HepG2 (cell line): ENCODE data around the gene EGFL8. TPM values are rescaled to one million over a fixed set of nuclear protein-coding genes. Genes with fewer than 3 reads are reported as not detected.

Experiments used
- ATAC-seq: fragments of 200-7000 bp; cut with Tn5 transposase; 3 replicates; pipeline ENCODE4 v1.9.1; 2020; ENCODE audit warnings: mild to moderate bottlenecking, moderate library complexity
- BruUV-seq: library from RNA; stranded (reverse); fragments of 400-500 nt; replicated peaks from 2 replicates; lab custom pipeline; 2021; lab: Mats Ljungman, UMichigan
- CTCF ChIA-PET: fragments of 300-600 bp; formaldehyde crosslinking; extraction: SDS; loops from one replicate; lab custom pipeline; 2021; ENCODE audit warnings: low total read pairs, inconsistent platforms, low intra/inter-chr PET ratio; lab: Yijun Ruan, JAX
- POLR2A ChIA-PET: fragments of 350-600 bp; sonication (Branson Sonifier 250); formaldehyde crosslinking; loops from one replicate; lab custom pipeline; 2020; ENCODE audit warnings: antibody characterized with exemption, inconsistent platforms; lab: Yijun Ruan, JAX
- DNase-seq: peaks from one replicate; pipeline ENCODE4 v3.0.0-alpha.2; 2015; ENCODE audit warnings: low spot score
- FAIRE-seq: peaks from 3 replicates; lab custom pipeline; 2011; peaks lifted over from hg19 to GRCh38; lab: Jason Lieb, UNC
- H2AFZ ChIP-seq: one replicate; pipeline ENCODE4 v1.6.1; 2011; ENCODE audit warnings: low read length, inconsistent platforms
- H3K27ac ChIP-seq: fragments of 300-600 bp; 3 replicates; pipeline ENCODE4 v1.8.0; 2011; ENCODE audit warnings: mixed run types, mild to moderate bottlenecking, mixed read lengths, low read length, inconsistent platforms; ENCODE audit not compliant: insufficient read depth; ENCODE audit errors: extremely low read length
- H3K27me3 ChIP-seq, 2 experiments: fragments of 200-600 bp in 1 of 2; 2 replicates in 1 of 2; 3 replicates in 1 of 2; pipeline versions ENCODE4 v1.6.0 to v1.8.0; 2011; ENCODE audit warnings: low read length in 2 of 2, mild to moderate bottlenecking in 2 of 2, moderate library complexity in 2 of 2, inconsistent platforms in 1 of 2; ENCODE audit not compliant: insufficient read depth in 2 of 2, control insufficient read depth in 1 of 2
- H3K36me3 ChIP-seq, 2 experiments: fragments of 200-600 bp in 1 of 2; replicated peaks in 1 of 2; 2 replicates in 1 of 2; 3 replicates in 1 of 2; pipeline versions ENCODE4 v1.5.1 to v1.8.0; 2011; ENCODE audit warnings: low read length in 2 of 2, inconsistent platforms in 1 of 2; ENCODE audit not compliant: insufficient read depth in 2 of 2, control insufficient read depth in 1 of 2
- H3K4me1 ChIP-seq: 2 replicates; pipeline ENCODE4 v1.5.1; 2012; ENCODE audit warnings: low read length, inconsistent platforms; ENCODE audit not compliant: insufficient read depth
- H3K4me2 ChIP-seq: 2 replicates; pipeline ENCODE4 v1.6.0; 2011; ENCODE audit warnings: low read depth, low read length, inconsistent platforms
- H3K4me3 ChIP-seq, 3 experiments: fragments of 200-600 bp in 1 of 3; sonication (generic), shearing (Covaris generic) in 1 of 3; replicated peaks in 1 of 3; 2 replicates each; pipeline ENCODE4 v1.5.1; 2011 to 2016; ENCODE audit warnings: low read length in 3 of 3, inconsistent platforms in 2 of 3, low read depth in 2 of 3, mild to moderate bottlenecking in 2 of 3, control low read depth in 1 of 3, mixed read lengths in 1 of 3; ENCODE audit not compliant: insufficient read depth in 1 of 3
- H3K79me2 ChIP-seq: one replicate; pipeline ENCODE4 v1.6.1; 2011; ENCODE audit warnings: low read length, inconsistent platforms; ENCODE audit not compliant: insufficient read depth
- H3K9ac ChIP-seq: 2 replicates; pipeline ENCODE4 v1.6.0; 2011; ENCODE audit warnings: mild to moderate bottlenecking, low read depth, low read length, inconsistent platforms; ENCODE audit not compliant: insufficient read depth
- H3K9me3 ChIP-seq: 2 replicates; pipeline ENCODE4 v1.5.1; 2012; ENCODE audit warnings: mild to moderate bottlenecking, low read length
- H4K20me1 ChIP-seq: 2 replicates; pipeline ENCODE4 v1.6.0; 2011; ENCODE audit warnings: inconsistent platforms, mild to moderate bottlenecking, low read length, moderate library complexity; ENCODE audit not compliant: insufficient read depth
- MED13 ChIP-seq: sonication (generic); formaldehyde crosslinking; IDR thresholded peaks from 2 replicates; pipeline ENCODE4 v1.5.0; 2020; ENCODE audit warnings: missing genetic modification reagents
- NFYC ChIP-seq: IDR thresholded peaks from 2 replicates; pipeline ENCODE4 v1.6.1; 2016; ENCODE audit warnings: missing genetic modification reagents, missing compliant biosample characterization
- NR2F1 ChIP-seq, 2 experiments: fragments of 450-650 bp in 1 of 2; formaldehyde crosslinking in 1 of 2; IDR thresholded peaks; 2 replicates each; pipeline versions ENCODE4 v1.5.0 to v1.6.1; 2016 to 2020; ENCODE audit warnings: mild to moderate bottlenecking in 1 of 2, missing compliant biosample characterization in 1 of 2, missing genetic modification reagents in 1 of 2, moderate library complexity in 1 of 2
- PCBP2 ChIP-seq: fragments of 200-400 bp; formaldehyde crosslinking; optimal IDR thresholded peaks from 2 replicates; pipeline ENCODE3; 2018; ENCODE audit warnings: low read length, low read depth; ENCODE audit not compliant: poor library complexity, severe bottlenecking
- RFX3 ChIP-seq: IDR thresholded peaks from 2 replicates; pipeline ENCODE4 v1.6.1; 2016; ENCODE audit warnings: missing biosample characterization, missing genetic modification reagents
- SP5 ChIP-seq: IDR thresholded peaks from 2 replicates; pipeline ENCODE4 v1.6.1; 2016; ENCODE audit warnings: low read depth, borderline replicate concordance
- ZFY ChIP-seq: sonication (generic); formaldehyde crosslinking; IDR thresholded peaks from 2 replicates; pipeline ENCODE4 v1.4.0; 2020; ENCODE audit warnings: missing genetic modification reagents
- ZNF446 ChIP-seq: sonication (generic); formaldehyde crosslinking; IDR thresholded peaks from 2 replicates; pipeline ENCODE4 v1.5.0; 2020; ENCODE audit warnings: mild to moderate bottlenecking, missing genetic modification reagents
- ZNF768 ChIP-seq: sonication (generic); formaldehyde crosslinking; IDR thresholded peaks from 2 replicates; pipeline ENCODE4 v1.4.0; 2020; ENCODE audit warnings: missing genetic modification reagents
- WGBS: methylation state at CpG from one replicate; pipeline ENCODE4 v1.1.6; 2017; ENCODE audit warnings: low lambda C conversion rate; 5-methylcytosine and 5-hydroxymethylcytosine counted together
- in situ Hi-C: cut with HindIII; loops from 2 replicates; pipeline ENCODE4 v1.10.0; 2017; ENCODE audit warnings: low pct_unique_long_range_greater_than_20kb; ENCODE audit not compliant: extremely low pct_ligation_motif_present
- intact Hi-C: fragments of 100-400 bp; cut with micrococcal nuclease; formaldehyde crosslinking; loops from one replicate; pipeline ENCODE4 v1.10.0; 2022; ENCODE audit not compliant: unreplicated experiment
- polyA plus RNA-seq, 8 experiments: library from polyadenylated mRNA; depleted of rRNA in 3 of 8; stranded (reverse) in 7 of 8; unstranded in 1 of 8; fragments of >200 nt; fragmentation: Illumina TruSeq in 4 of 8; extraction: Trizol in 4 of 8; gene quantifications; 2 replicates each; pipeline versions ENCODE4 v1.2.1 to v1.2.3, GENCODE V29; 2011 to 2016; ENCODE audit warnings: low read depth in 4 of 8, missing spikeins in 1 of 8, mixed read lengths in 1 of 8; ENCODE audit not compliant: insufficient read depth in 1 of 8
- total RNA-seq, 5 experiments: library from RNA; depleted of rRNA; stranded (reverse); fragments of >200 nt; fragmentation: Illumina TruSeq; extraction: Trizol; gene quantifications; 2 replicates each; pipeline ENCODE4 v1.2.3, GENCODE V29; 2016; ENCODE audit warnings: low read depth in 1 of 5
- TF ChIP-seq, protein P1 (sequence below): sonication (generic); formaldehyde crosslinking; IDR thresholded peaks from 2 replicates; pipeline ENCODE4 v1.5.1; 2020; ENCODE audit warnings: mild to moderate bottlenecking, missing genetic modification reagents, moderate library complexity

The EGFL8 gene
- total and polyA plus RNA-seq, 2 of the 13 experiments (the other 11 are each of a cell fraction or from before 2014, with no cell fraction given) = 10.0 to 11.5 TPM

DNA sequence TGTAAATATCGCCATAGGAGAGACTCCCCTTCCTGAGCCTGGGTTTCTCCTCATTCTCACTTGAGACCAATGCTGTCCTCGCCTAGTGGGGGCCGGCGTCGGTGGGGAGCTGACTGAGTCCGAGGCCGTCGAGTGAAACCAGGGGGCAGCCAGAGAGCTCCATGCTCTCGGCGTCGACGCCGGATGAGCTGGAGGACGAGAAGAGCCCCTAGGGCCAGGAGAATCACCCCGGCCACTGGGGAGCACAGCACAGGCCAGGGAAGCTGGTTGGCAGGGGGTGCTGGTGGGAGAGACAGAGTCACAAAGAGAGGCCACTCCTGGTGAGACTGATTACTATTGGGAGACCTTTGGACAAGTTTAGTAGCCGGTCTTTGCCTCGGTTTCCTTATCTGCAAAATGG lies 34.5 kb downstream of the EGFL8 start:
- H3K4me3 ChIP-seq = no peak overlapping the region
- H3K9me3 ChIP-seq = no peaks in the 10 kb centered on the region
- intact Hi-C loops (loop anchor here (5.0 kb wide), 2 partner anchors 33 to 82 kb away; no protein-coding TSS in a partner anchor), in situ Hi-C loops (no loop called here)
- H3K27me3 ChIP-seq = peaks cover 4 to 29% of the 10 kb centered on the region in 2 experiments; a peak in 4 of 5 replicates
- ChIA-PET CTCF (no interaction called here), POLR2A (no interaction called here)
- TF ChIP-seq ZNF768 (CRISPR knock-in tag) (0 out of 2 replicates have a peak, but pooled peaks have one; percentile 11), MED13 (no peak), NR2F1 (CRISPR knock-in tag; IDR thresholded peaks at IDR 0.05) (no peak), ZNF446 (CRISPR knock-in tag) (no peak)
- H3K9ac ChIP-seq = no peak overlapping the region
- DNase-seq (no peak), FAIRE-seq (no peak), ATAC-seq (no peak)
- no peaks in the 10 kb centered on the region for H3K36me3 ChIP-seq
- no peaks in the 10 kb centered on the region for H3K79me2 ChIP-seq
- H3K4me2 ChIP-seq = no peak overlapping the region
- H3K4me1 ChIP-seq = peaks cover 43% of the 10 kb centered on the region
- no peak overlapping the region for H2AFZ ChIP-seq
- no TSS peak for BruUV-seq
- 76% methylated on average over 17 of the region's 17 CpGs for WGBS
- H3K27ac ChIP-seq = no peak overlapping the region
- H4K20me1 ChIP-seq = no peaks in the 10 kb centered on the region

DNA sequence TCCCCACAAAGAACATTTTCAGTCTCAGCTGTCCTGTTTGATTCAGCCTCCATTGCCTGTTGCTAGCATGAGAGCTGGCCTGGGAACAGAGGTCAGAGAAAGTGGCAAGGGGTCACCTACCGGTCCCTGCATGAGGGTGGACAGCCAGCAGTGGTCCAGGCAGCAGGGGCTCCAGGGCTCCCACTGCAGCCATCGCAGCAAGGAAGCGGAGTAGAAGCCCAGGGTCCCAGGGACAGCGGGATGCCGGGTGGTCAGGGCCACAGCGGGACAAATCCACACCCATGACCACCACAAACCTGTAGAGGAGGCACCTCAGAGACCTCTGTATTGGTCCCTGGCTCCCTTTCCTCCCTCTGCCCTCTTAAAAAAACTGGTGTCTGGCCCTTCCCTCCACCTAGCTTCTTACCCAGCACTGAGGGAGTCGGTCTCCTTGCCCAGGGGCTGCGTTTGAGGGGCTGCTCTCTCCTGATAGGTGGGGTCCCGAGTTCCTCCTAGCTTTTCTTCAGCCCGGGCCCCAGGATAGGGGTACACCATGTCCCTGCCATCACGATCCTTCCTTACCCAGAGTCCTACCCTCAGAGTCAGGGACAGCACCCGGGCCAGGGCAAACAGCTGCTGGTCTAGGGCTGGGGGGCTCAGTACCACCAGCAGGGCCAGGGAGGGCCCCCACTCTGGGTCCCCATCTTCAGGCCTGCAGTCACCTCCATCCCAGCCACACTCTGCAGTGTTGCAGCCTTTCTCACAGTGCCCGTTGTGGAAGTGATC lies 36.5 kb downstream of the EGFL8 start:
- DNase-seq (no peak), ATAC-seq (no peak), FAIRE-seq (no peak)
- intact Hi-C loops = no loop called here
- POLR2A ChIA-PET = no interaction called here
- no peak overlapping the region for H3K4me2 ChIP-seq
- H3K27ac ChIP-seq = no peak overlapping the region
- H3K36me3 ChIP-seq = no peaks in the 10 kb centered on the region
- WGBS = 33% methylated on average over 11 of the region's 13 CpGs
- no peak overlapping the region for H2AFZ ChIP-seq
- in situ Hi-C loops = no loop called here
- H3K9ac ChIP-seq = no peak overlapping the region
- CTCF ChIA-PET = no interaction called here
- no peaks in the 10 kb centered on the region for H3K9me3 ChIP-seq
- peaks cover 33% of the 10 kb centered on the region for H3K4me1 ChIP-seq
- no peak overlapping the region for H3K4me3 ChIP-seq
- BruUV-seq = no TSS peak
- H4K20me1 ChIP-seq = no peaks in the 10 kb centered on the region
- no peaks in the 10 kb centered on the region for H3K79me2 ChIP-seq
- H3K27me3 ChIP-seq = peaks cover 4 to 29% of the 10 kb centered on the region in 2 experiments; a peak in 4 of 5 replicates
- TF ChIP-seq, protein P1, sequence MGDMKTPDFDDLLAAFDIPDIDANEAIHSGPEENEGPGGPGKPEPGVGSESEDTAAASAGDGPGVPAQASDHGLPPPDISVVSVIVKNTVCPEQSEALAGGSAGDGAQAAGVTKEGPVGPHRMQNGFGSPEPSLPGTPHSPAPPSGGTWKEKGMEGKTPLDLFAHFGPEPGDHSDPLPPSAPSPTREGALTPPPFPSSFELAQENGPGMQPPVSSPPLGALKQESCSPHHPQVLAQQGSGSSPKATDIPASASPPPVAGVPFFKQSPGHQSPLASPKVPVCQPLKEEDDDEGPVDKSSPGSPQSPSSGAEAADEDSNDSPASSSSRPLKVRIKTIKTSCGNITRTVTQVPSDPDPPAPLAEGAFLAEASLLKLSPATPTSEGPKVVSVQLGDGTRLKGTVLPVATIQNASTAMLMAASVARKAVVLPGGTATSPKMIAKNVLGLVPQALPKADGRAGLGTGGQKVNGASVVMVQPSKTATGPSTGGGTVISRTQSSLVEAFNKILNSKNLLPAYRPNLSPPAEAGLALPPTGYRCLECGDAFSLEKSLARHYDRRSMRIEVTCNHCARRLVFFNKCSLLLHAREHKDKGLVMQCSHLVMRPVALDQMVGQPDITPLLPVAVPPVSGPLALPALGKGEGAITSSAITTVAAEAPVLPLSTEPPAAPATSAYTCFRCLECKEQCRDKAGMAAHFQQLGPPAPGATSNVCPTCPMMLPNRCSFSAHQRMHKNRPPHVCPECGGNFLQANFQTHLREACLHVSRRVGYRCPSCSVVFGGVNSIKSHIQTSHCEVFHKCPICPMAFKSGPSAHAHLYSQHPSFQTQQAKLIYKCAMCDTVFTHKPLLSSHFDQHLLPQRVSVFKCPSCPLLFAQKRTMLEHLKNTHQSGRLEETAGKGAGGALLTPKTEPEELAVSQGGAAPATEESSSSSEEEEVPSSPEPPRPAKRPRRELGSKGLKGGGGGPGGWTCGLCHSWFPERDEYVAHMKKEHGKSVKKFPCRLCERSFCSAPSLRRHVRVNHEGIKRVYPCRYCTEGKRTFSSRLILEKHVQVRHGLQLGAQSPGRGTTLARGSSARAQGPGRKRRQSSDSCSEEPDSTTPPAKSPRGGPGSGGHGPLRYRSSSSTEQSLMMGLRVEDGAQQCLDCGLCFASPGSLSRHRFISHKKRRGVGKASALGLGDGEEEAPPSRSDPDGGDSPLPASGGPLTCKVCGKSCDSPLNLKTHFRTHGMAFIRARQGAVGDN (CRISPR knock-in tag) = 0 out of 2 replicates have a peak, but pooled peaks have one; percentile 12
- TF ChIP-seq ZFY (CRISPR knock-in tag) (no peak), RFX3 (no peak), NFYC (CRISPR knock-in tag) (no peak), SP5 (CRISPR knock-in tag) (no peak), PCBP2 (no peak)
